IMR-90 (cell line): ENCODE results near the gene IL22RA2. TPM values are rescaled to one million over a fixed set of nuclear protein-coding genes. Genes with fewer than 3 reads are reported as not detected.

Source experiments
- ATAC-seq: fragments of 200-7000 bp; cut with Tn5 transposase; 2 replicates; pipeline ENCODE4 v1.9.1; 2020; ENCODE audit warnings: low read depth, mild to moderate bottlenecking, moderate library complexity
- BruUV-seq: library from RNA; stranded (reverse); fragments of 400-500 nt; replicated peaks from 2 replicates; lab custom pipeline; 2021; lab: Mats Ljungman, UMichigan
- CTCF ChIA-PET: fragments of 300-600 bp; formaldehyde crosslinking; extraction: SDS; loops from one replicate; lab custom pipeline; 2021; ENCODE audit warnings: antibody characterized with exemption; lab: Yijun Ruan, JAX
- POLR2A ChIA-PET: fragments of 300-600 bp; sonication (Branson Sonifier 250); formaldehyde crosslinking; loops from one replicate; lab custom pipeline; 2022; ENCODE audit warnings: antibody characterized with exemption; ENCODE audit not compliant: unreplicated experiment; lab: Charles Lee
- DNase-seq: peaks from one replicate; pipeline ENCODE4 v3.0.0; 2013
- H2AFZ ChIP-seq: replicated peaks from 2 replicates; pipeline ENCODE3; 2013; ENCODE audit warnings: low read length, mild to moderate bottlenecking; ENCODE audit not compliant: poor library complexity
- H2AK5ac ChIP-seq: 2 replicates; pipeline ENCODE4 v1.6.1; 2013; ENCODE audit warnings: low read depth, low read length, inconsistent platforms
- H2AK9ac ChIP-seq: replicated peaks from 2 replicates; pipeline ENCODE3; 2013; ENCODE audit warnings: mild to moderate bottlenecking, low read depth, low read length, moderate library complexity; ENCODE audit not compliant: poor library complexity
- H2BK120ac ChIP-seq: 2 replicates; pipeline ENCODE4 v1.6.1; 2013; ENCODE audit warnings: low read depth, low read length, inconsistent platforms
- H2BK15ac ChIP-seq: 3 replicates; pipeline ENCODE4 v1.6.1; 2013; ENCODE audit warnings: low read depth, low read length, inconsistent platforms
- H2BK20ac ChIP-seq: 2 replicates; pipeline ENCODE4 v1.6.1; 2013; ENCODE audit warnings: low read depth, mild to moderate bottlenecking, inconsistent platforms, low read length, moderate library complexity
- H2BK5ac ChIP-seq: 2 replicates; pipeline ENCODE4 v1.6.1; 2013; ENCODE audit warnings: mild to moderate bottlenecking, low read depth, low read length, inconsistent platforms; ENCODE audit not compliant: poor library complexity, severe bottlenecking
- H3K14ac ChIP-seq: replicated peaks from 2 replicates; pipeline ENCODE4 v1.6.1; 2013; ENCODE audit warnings: low read depth, low read length, inconsistent platforms
- H3K18ac ChIP-seq: 2 replicates; pipeline ENCODE4 v1.6.1; 2013; ENCODE audit warnings: low read depth, low read length, control low read depth
- H3K23ac ChIP-seq: 2 replicates; pipeline ENCODE4 v1.6.1; 2013; ENCODE audit warnings: low read depth, low read length, inconsistent platforms
- H3K27ac ChIP-seq: 2 replicates; pipeline ENCODE4 v1.5.1; 2013; ENCODE audit warnings: mild to moderate bottlenecking, control low read depth, low read length; ENCODE audit not compliant: insufficient read depth
- H3K27me3 ChIP-seq: 2 replicates; pipeline ENCODE4 v1.6.1; 2013; ENCODE audit warnings: low read length; ENCODE audit not compliant: control insufficient read depth, insufficient read depth
- H3K36me3 ChIP-seq: 2 replicates; pipeline ENCODE4 v1.6.1; 2013; ENCODE audit warnings: low read length, mixed read lengths; ENCODE audit not compliant: control insufficient read depth, insufficient read depth
- H3K4ac ChIP-seq: 2 replicates; pipeline ENCODE4 v1.6.1; 2013; ENCODE audit warnings: low read depth, low read length, inconsistent platforms
- H3K4me1 ChIP-seq: 2 replicates; pipeline ENCODE4 v1.6.1; 2013; ENCODE audit warnings: low read length, mixed read lengths; ENCODE audit not compliant: control insufficient read depth, insufficient read depth
- H3K4me2 ChIP-seq: 2 replicates; pipeline ENCODE4 v1.6.1; 2013; ENCODE audit warnings: low read depth, mild to moderate bottlenecking, control low read depth, low read length, moderate library complexity
- H3K4me3 ChIP-seq: 2 replicates; pipeline ENCODE4 v1.5.1; 2013; ENCODE audit warnings: low read depth, mild to moderate bottlenecking, control low read depth, low read length, moderate library complexity; ENCODE audit not compliant: insufficient read depth
- H3K56ac ChIP-seq: 2 replicates; pipeline ENCODE4 v1.6.1; 2013; ENCODE audit warnings: low read length, inconsistent platforms; ENCODE audit not compliant: insufficient read depth; ENCODE audit errors: extremely low read depth
- H3K79me1 ChIP-seq, 2 experiments: 2 replicates each; pipeline ENCODE4 v1.6.1; 2013; ENCODE audit warnings: low read length in 2 of 2, inconsistent platforms in 1 of 2, low read depth in 1 of 2
- H3K9ac ChIP-seq: 2 replicates; pipeline ENCODE4 v1.6.1; 2013; ENCODE audit warnings: low read depth, low read length, control low read depth
- H3K9me1 ChIP-seq: 2 replicates; pipeline ENCODE4 v1.6.1; 2013; ENCODE audit warnings: low read length, inconsistent platforms; ENCODE audit not compliant: insufficient read depth
- H3K9me3 ChIP-seq: 2 replicates; pipeline ENCODE4 v1.6.1; 2013; ENCODE audit warnings: low read length; ENCODE audit not compliant: control insufficient read depth, insufficient read depth
- H4K20me1 ChIP-seq: 2 replicates; pipeline ENCODE4 v1.6.1; 2013; ENCODE audit warnings: low read length, inconsistent platforms; ENCODE audit not compliant: insufficient read depth
- H4K5ac ChIP-seq: 2 replicates; pipeline ENCODE4 v1.6.1; 2013; ENCODE audit warnings: mild to moderate bottlenecking, low read depth, low read length, control low read depth
- H4K8ac ChIP-seq, 2 experiments: 2 replicates each; pipeline ENCODE4 v1.6.1; 2013; ENCODE audit warnings: low read depth in 2 of 2, low read length in 2 of 2, control low read depth in 1 of 2, inconsistent platforms in 1 of 2
- H4K91ac ChIP-seq: 2 replicates; pipeline ENCODE4 v1.6.1; 2013; ENCODE audit warnings: low read depth, low read length, inconsistent platforms; ENCODE audit not compliant: insufficient read depth
- CHD1 ChIP-seq: IDR thresholded peaks from 2 replicates; pipeline ENCODE4 v1.6.1; 2012; ENCODE audit warnings: low read depth, low read length, improper control_type of control experiment
- CTCF ChIP-seq: conservative IDR thresholded peaks from 2 replicates; pipeline ENCODE4 v1.5.1; 2012; ENCODE audit warnings: mild to moderate bottlenecking, low read depth, low read length, improper control_type of control experiment
- FOS ChIP-seq: fragments of 150-350 bp; IDR thresholded peaks from 2 replicates; pipeline ENCODE4 v1.6.1; 2016; ENCODE audit warnings: low read depth, low read length
- NFE2L2 ChIP-seq: fragments of 150-350 bp; IDR thresholded peaks from 2 replicates; pipeline ENCODE4 v1.6.1; 2016; ENCODE audit warnings: low read depth, mild to moderate bottlenecking, low read length
- POLR2A ChIP-seq: IDR thresholded peaks from 2 replicates; pipeline ENCODE4 v1.6.1; 2012; ENCODE audit warnings: mild to moderate bottlenecking, low read depth, low read length
- RCOR1 ChIP-seq: IDR thresholded peaks from 2 replicates; pipeline ENCODE4 v1.6.1; 2012; ENCODE audit warnings: mild to moderate bottlenecking, low read length, improper control_type of control experiment; ENCODE audit not compliant: insufficient replicate concordance
- WGBS, 2 experiments: methylation state at CpG; one replicate each; pipeline versions ENCODE4 v1.1.5 to v1.1.7; 2013; ENCODE audit warnings: missing lambda C conversion rate in 2 of 2; ENCODE audit not compliant: insufficient read length in 1 of 2; ENCODE audit errors: extremely low coverage in 2 of 2; 5-methylcytosine and 5-hydroxymethylcytosine counted together
- dilution Hi-C: fragments of 300-500 bp; cut with HindIII; formaldehyde crosslinking; loops from one replicate; pipeline ENCODE4 v1.14.3; 2018; ENCODE audit warnings: low sequenced_read_pairs; ENCODE audit not compliant: unreplicated experiment
- in situ Hi-C: fragments of 300-500 bp; cut with MboI; formaldehyde crosslinking; loops from 3 replicates; pipeline ENCODE4 v1.14.3; 2019; ENCODE audit warnings: low sequenced_read_pairs, inconsistent platforms, mixed read lengths
- intact Hi-C: fragments of 100-400 bp; cut with micrococcal nuclease; formaldehyde crosslinking; loops from 2 replicates; pipeline ENCODE4 v1.10.0; 2022
- polyA plus RNA-seq, 3 experiments: library from polyadenylated mRNA; depleted of rRNA; stranded (reverse); fragments of >200 nt; gene quantifications; 2 replicates each; pipeline ENCODE4 v1.2.3, GENCODE V29; 2012; ENCODE audit warnings: low replicate concordance in 1 of 3
- total RNA-seq: library from RNA; depleted of rRNA; stranded (reverse); fragments of >200 nt; gene quantifications from 2 replicates; pipeline ENCODE4 v1.2.3, GENCODE V29; 2012

Gene IL22RA2
- total and polyA plus RNA-seq, 2 of the 4 experiments (the other 2 are of a cell fraction), result not detected

GRCh38 chr6:137171824-137172733 lies 1.4 kb downstream of the IL22RA2 start:
- no peaks in the 10 kb centered on the region for H3K9me1 ChIP-seq
- H4K91ac ChIP-seq, result no peak overlapping the region
- no peak for DNase-seq
- H3K4me1 ChIP-seq, result no peaks in the 10 kb centered on the region
- H2BK15ac ChIP-seq, result no peak overlapping the region
- no peak overlapping the region for H3K56ac ChIP-seq
- no peak overlapping the region for H2AK9ac ChIP-seq
- H3K14ac ChIP-seq, result no peak overlapping the region
- no peak for TF ChIP-seq CHD1
- TF ChIP-seq NFE2L2, result no peak
- TF ChIP-seq RCOR1, result no peak
- no peak for TF ChIP-seq POLR2A
- no peak for TF ChIP-seq CTCF
- TF ChIP-seq FOS, result no peak
- H4K5ac ChIP-seq, result no peak overlapping the region
- no peak overlapping the region for H3K4me2 ChIP-seq
- no peak overlapping the region for H2AK5ac ChIP-seq
- ATAC-seq, result no peak
- dilution Hi-C loops, result no loop called here
- no peaks in the 10 kb centered on the region for H3K79me1 ChIP-seq
- 67% methylated on average over 4 of the region's 13 CpGs; no CpG with 5 or more reads in 1 of the 2 experiments for WGBS, 2 experiments
- H2BK20ac ChIP-seq, result no peak overlapping the region
- BruUV-seq, result no TSS peak
- no peak overlapping the region for H3K9ac ChIP-seq
- no peak overlapping the region for H3K23ac ChIP-seq
- no peak overlapping the region for H2BK5ac ChIP-seq
- H4K20me1 ChIP-seq, result no peaks in the 10 kb centered on the region
- H3K18ac ChIP-seq, result no peak overlapping the region
- peaks cover 6% of the 10 kb centered on the region; the same call in 1 of the 2 replicates for H3K27me3 ChIP-seq
- intact Hi-C loops, result no loop called here
- in situ Hi-C loops, result no loop called here
- H2AFZ ChIP-seq, result no peak overlapping the region
- no peak overlapping the region for H2BK120ac ChIP-seq
- H4K8ac ChIP-seq, result no peak overlapping the region
- H3K4ac ChIP-seq, result no peak overlapping the region
- H3K4me3 ChIP-seq, result no peak overlapping the region
- no peaks in the 10 kb centered on the region for H3K9me3 ChIP-seq
- ChIA-PET CTCF (no interaction called here), POLR2A (no interaction called here)
- H3K27ac ChIP-seq, result no peak overlapping the region
- H3K36me3 ChIP-seq, result no peaks in the 10 kb centered on the region
